Epithelial cell of proximal tubule (primary cell): ENCODE results near the gene SLC12A4. TPM values are rescaled to one million over a fixed set of nuclear protein-coding genes. Genes with fewer than 3 reads are reported as not detected.

Source experiments
- DNase-seq: peaks from one replicate; pipeline ENCODE4 v3.0.0-alpha.2; 2011; ENCODE audit warnings: low read depth
- H3K4me3 ChIP-seq: 2 replicates; pipeline ENCODE4 v1.5.1; 2011; ENCODE audit warnings: low read depth, mild to moderate bottlenecking, low read length
- total RNA-seq: library from RNA; depleted of rRNA; stranded (reverse); fragments of >200 nt; gene quantifications from 2 replicates; pipeline ENCODE4 v1.2.3, GENCODE V29; 2015
- TF ChIP-seq, protein P1 (sequence below): conservative IDR thresholded peaks from 2 replicates; pipeline ENCODE4 v1.5.1; 2012; ENCODE audit warnings: low read depth, mild to moderate bottlenecking, low read length

Gene SLC12A4
- total RNA-seq, 1 donor from 2014 or later = 50.7 TPM

DNA sequence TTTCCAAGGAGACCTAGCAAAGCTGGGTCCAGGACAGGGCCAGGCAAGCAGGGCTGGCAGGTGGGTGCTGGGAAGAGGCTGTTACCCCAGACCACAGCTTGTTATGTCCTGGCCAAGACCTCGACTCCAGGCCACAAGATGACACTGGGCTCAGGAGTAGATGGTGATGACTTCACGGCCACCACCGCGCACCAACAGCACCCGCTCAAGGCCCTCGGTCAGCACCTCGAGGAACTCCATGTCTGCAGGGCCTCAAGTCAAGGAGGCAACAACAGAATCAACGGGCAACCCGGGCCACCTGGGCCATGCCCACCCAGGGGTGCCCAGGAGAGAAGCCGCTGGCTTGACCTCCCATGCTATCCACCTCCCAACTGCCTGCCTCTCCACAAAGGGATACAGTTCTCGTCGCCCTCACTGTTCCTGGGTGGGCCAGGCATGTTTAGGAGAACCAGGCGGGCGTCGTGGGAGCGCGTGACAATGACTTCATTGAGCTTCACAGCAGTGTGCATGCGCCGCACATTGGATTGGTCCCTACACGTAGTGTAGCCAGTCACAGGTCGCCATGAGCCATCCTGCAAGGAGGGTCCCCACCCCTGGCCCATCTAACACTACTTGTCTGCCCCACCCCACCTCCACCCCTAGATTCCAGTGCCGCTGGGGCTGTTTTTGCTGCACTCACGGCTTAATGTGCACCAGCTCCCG lies 23.6 kb downstream of the SLC12A4 start:
- no peak for DNase-seq
- H3K4me3 ChIP-seq = no peak overlapping the region
- TF ChIP-seq, protein P1, sequence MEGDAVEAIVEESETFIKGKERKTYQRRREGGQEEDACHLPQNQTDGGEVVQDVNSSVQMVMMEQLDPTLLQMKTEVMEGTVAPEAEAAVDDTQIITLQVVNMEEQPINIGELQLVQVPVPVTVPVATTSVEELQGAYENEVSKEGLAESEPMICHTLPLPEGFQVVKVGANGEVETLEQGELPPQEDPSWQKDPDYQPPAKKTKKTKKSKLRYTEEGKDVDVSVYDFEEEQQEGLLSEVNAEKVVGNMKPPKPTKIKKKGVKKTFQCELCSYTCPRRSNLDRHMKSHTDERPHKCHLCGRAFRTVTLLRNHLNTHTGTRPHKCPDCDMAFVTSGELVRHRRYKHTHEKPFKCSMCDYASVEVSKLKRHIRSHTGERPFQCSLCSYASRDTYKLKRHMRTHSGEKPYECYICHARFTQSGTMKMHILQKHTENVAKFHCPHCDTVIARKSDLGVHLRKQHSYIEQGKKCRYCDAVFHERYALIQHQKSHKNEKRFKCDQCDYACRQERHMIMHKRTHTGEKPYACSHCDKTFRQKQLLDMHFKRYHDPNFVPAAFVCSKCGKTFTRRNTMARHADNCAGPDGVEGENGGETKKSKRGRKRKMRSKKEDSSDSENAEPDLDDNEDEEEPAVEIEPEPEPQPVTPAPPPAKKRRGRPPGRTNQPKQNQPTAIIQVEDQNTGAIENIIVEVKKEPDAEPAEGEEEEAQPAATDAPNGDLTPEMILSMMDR = no peak

DNA sequence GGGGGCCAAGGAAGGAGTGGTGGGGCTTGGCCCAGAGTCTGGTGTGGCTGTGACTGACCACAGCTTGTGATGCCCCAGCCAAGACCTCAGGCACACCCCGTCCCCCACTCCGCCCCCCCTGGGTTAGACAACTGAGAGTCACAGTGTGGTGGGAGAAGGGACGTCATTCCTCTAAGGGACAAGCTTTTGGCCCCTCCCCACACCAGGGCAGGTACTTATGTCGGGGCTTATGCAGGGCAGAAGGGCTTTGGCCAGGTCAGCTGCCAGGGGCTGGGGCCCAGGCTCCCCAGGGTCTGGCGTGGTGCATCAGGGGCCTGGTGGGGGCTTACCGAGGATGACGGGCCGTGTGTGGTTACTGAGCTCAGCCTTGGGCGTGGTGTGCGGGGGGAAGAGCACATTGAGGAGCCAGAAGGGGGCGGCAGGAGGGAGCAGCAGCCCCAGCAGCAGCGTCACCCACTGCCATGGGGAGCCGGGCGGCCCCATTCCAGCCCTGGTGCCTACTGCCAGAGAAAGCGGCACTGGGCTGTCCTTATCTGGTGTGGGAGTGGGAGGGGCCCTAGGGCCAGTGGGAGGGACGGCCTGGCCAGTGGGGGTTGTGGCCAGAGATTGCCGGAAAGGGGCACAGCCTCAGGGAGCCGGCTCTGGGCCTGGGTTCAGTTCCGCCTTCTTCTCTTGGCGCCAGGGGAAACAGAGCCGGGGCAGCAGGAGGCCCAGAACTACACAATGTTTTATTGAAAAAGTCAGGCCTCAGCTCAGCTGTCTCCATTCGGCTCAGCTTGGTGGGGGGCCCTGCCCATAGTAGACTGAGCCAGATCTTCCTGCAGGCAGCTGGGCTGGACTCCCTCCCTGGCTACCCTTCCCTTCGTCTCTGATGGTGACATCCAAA lies 24.6 kb downstream of the SLC12A4 start, which contains the start of gene LCAT:
Gene LCAT, minus strand, starts transcription at position 502 of the 886 bp plus-strand sequence. Its CDS starts 19 bp downstream, at position 483.
- TF ChIP-seq, protein P1 = no peak
- no peak for DNase-seq
- H3K4me3 ChIP-seq = no peak within 1 kb of the TSS

DNA sequence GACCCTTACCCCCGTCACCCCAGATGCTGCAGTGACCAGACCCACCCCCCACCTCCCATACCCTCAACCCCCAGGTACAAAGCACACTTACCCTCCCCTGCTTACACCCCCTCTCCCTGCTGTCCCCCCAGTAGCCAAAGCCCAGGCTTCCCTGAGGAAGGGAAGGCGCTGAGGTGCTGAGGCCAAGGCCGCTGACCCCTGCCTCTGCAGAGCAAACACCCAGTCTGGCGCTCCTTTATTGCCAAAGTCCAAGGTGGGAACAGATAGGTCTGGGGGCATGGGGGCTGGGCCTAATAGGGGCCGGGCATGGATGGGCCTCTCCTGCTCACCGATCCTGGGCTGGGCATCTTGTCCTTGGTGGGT lies 25.2 kb downstream of the SLC12A4 start:
- TF ChIP-seq, protein P1 = no peak
- no peak overlapping the region for H3K4me3 ChIP-seq
- no peak for DNase-seq

DNA sequence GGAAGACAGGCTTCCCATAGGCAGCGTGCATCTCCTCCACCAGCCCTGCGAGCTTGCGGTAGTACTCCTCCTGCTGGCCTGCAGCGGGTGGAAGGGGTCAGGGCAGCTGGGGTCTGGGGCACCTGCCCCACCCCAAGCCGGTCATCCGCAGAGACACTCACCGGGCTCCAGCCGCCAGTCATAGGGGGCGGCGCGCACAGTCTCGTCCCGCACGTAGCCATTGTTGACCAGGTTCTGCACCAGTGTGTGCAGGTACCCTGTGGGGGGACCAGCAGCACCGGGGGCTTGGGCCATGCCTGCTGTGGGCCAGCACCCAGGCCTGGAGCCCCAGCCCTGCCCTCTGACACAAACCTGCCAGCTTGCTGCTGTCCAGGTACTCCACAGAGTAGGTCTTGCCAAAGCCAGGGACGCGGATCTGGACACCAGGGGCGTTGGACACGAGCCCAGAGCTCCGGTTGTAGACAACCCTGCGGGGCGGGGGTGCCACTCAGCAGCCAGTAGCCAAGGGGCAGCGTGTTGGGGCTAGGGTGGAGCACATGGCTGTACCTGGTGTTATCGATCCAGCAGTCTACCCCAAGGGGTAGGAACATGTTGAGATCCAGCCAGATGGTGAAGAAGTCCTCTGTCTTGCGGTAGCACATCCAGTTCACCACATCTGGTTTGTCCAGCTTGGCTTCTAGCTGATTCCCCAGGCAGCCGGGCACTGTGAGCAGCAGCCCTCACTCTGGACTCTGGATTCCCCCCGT lies 25.8 kb downstream of the SLC12A4 start:
- TF ChIP-seq, protein P1 = no peak
- no peak overlapping the region for H3K4me3 ChIP-seq
- no peak for DNase-seq

DNA sequence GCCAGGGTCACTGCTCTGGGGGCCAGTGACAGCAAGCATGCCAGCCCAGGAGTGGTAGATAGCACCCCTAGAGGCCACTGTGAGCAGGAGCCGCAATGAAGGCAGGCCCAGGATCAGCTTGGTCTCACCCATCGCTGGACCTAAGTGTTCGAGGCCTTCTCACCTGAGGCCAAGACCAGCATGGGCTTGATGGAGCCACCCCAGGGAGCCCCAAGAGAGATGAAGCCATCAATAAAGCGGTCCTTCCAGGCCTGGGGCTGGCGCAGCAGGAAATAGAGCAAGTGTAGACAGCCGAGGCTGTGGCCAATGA lies 26.3 kb downstream of the SLC12A4 start:
- H3K4me3 ChIP-seq = no peak overlapping the region
- TF ChIP-seq, protein P1 = peak; percentile 76
- DNase-seq = no peak

DNA sequence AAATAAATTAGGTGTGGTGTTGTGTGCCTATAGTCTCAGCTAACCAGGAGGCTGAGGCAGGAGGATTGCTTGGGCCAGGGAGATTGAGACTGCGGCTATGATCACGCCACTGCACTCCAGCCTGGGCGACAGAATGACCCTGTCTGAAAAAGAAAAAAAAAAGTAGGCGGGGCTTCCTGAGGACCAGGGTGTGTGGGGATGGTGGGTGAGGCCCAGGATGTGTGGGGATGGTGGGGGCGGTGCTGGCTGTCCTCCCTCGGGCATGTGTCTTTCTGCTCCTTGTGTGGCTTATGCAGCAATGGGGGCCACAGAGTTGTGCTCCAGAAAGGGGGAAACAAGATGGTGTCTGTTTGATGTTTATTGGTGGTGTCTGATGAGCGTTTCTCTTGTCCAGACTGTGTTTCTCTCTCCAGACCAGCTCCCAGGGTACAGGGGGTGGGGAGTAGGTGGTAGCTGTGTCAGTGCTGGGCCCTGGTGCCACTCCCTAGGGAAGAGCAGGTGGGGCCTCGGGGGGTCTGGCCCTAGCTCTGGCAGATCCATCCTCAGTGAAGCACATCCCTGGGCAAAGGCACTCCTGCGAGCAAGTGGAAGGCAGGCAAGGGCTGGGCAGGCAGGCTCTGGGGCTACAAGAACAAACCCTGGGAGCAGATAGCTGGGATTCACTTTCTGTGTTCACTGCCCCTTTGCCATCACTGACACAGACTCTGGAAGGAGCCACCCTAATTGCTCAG lies 26.8 kb downstream of the SLC12A4 start:
- DNase-seq = no peak
- TF ChIP-seq, protein P1 = no peak
- no peak overlapping the region for H3K4me3 ChIP-seq
